GM18907 (cell line): Measurements from ENCODE around the gene KCNQ2.

Source experiments
- ATAC-seq: cut with Tn5 transposase; IDR thresholded peaks from one replicate; pipeline ENCODE4 v1.9.1; 2021; ENCODE audit warnings: mild to moderate bottlenecking, moderate library complexity; ENCODE audit not compliant: unreplicated experiment

KCNQ2 gene

GRCh38 chr20:63360850-63361518, 111.5 kb downstream of the KCNQ2 start, which contains the start of gene CHRNA4:
Gene CHRNA4, minus strand, starts transcription at chr20:63361349. Its CDS starts 184 bp downstream, at chr20:63361165.
- ATAC-seq = no peak

- ATAC-seq = no peak
Measured at GRCh38 chr20:63359937-63360849, 112.3 kb downstream of the KCNQ2 start.

GRCh38 chr20:63359164-63359934, 113.1 kb downstream of the KCNQ2 start:
- ATAC-seq = no peak

GRCh38 chr20:63357921-63358905, 114.2 kb downstream of the KCNQ2 start:
- no peak for ATAC-seq

- ATAC-seq = no peak
Measured at GRCh38 chr20:63356931-63357879, 115.2 kb downstream of the KCNQ2 start.

- no peak for ATAC-seq
Measured at GRCh38 chr20:63356511-63356910, 115.9 kb downstream of the KCNQ2 start.

- no peak for ATAC-seq
Measured at GRCh38 chr20:63355781-63356295, 116.6 kb downstream of the KCNQ2 start.

GRCh38 chr20:63354636-63355350, 117.7 kb downstream of the KCNQ2 start:
- no peak for ATAC-seq

GRCh38 chr20:63352811-63353221, 119.6 kb downstream of the KCNQ2 start:
- ATAC-seq = no peak

GRCh38 chr20:63351811-63352591, 120.5 kb downstream of the KCNQ2 start:
- ATAC-seq = no peak

- no peak for ATAC-seq
Measured at GRCh38 chr20:63351326-63351700, 121.1 kb downstream of the KCNQ2 start.

- no peak for ATAC-seq
Measured at GRCh38 chr20:63350597-63351325, 121.7 kb downstream of the KCNQ2 start.
